ENCODE results near the gene OCA2.

The OCA2 gene

DNA sequence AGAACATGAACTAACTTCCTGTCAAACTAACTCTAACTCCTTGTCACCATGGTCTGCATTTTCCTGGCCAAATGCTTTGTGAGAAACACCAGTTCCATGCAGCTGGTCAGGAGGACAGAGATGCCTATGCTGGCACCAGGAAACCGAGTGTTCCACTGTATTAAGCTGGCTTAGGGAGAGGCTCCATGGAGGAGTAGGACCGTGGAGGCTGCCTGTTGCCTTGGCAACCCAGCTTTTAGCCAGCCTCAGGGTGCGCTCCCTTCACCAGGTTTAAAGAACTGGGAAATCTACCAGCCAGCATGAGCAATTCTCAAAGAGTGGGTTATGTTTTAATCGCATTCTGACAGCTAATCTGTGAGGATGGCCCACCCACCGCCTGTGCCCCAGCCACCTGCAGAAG lies 394.1 kb downstream of the OCA2 start:
- peak in 1 of 14 donors; percentile 34 for DNase-seq
